GM12878 (cell line): ENCODE data around the gene SYNDIG1. TPM values are rescaled to one million over a fixed set of nuclear protein-coding genes. Genes with fewer than 3 reads are reported as not detected.

Experiments used
- ATAC-seq: fragments of 200-7000 bp; cut with Tn5 transposase; 3 replicates; pipeline ENCODE4 v1.9.1; 2020; ENCODE audit warnings: mild to moderate bottlenecking, moderate library complexity
- BruUV-seq: library from RNA; stranded (reverse); fragments of 400-500 nt; replicated peaks from 2 replicates; lab custom pipeline; 2021; lab: Mats Ljungman, UMichigan
- CTCF ChIA-PET: fragments of 300-600 bp; sonication (Branson Sonifier 250); formaldehyde crosslinking; extraction: SDS; loops from one replicate; lab custom pipeline; 2021; ENCODE audit warnings: inconsistent platforms; lab: Yijun Ruan, JAX
- POLR2A ChIA-PET: fragments of 350-600 bp; formaldehyde crosslinking; extraction: SDS; loops from one replicate; lab custom pipeline; 2021; ENCODE audit warnings: inconsistent platforms; lab: Charles Lee
- RAD21 ChIA-PET: fragments of 300-600 bp; sonication (Branson Sonifier 250); formaldehyde crosslinking; loops from one replicate; lab custom pipeline; 2023; ENCODE audit warnings: antibody characterized with exemption; ENCODE audit not compliant: unreplicated experiment; lab: Charles Lee
- SMC1A ChIA-PET: fragments of 300-600 bp; sonication (Branson Sonifier 250); formaldehyde crosslinking; loops from one replicate; lab custom pipeline; 2023; ENCODE audit not compliant: unreplicated experiment, uncharacterized antibody; lab: Charles Lee
- DNase-seq: peaks from one replicate; pipeline ENCODE4 v3.0.0-alpha.2; 2011; ENCODE audit warnings: low read depth, low spot score
- FAIRE-seq: peaks from 3 replicates; lab custom pipeline; 2011; peaks lifted over from hg19 to GRCh38; lab: Jason Lieb, UNC
- H2AFZ ChIP-seq: 2 replicates; pipeline ENCODE4 v1.6.0; 2011; ENCODE audit warnings: low read depth, low read length, control low read depth; ENCODE audit not compliant: control insufficient read depth
- H3K27ac ChIP-seq: 2 replicates; pipeline ENCODE4 v1.5.1; 2011; ENCODE audit warnings: control low read depth; ENCODE audit not compliant: control insufficient read depth, insufficient read depth
- H3K27me3 ChIP-seq, 2 experiments: replicated peaks in 1 of 2; 2 replicates each; pipeline versions ENCODE4 v1.6.0 to v1.6.1; 2011; ENCODE audit warnings: low read length in 1 of 2; ENCODE audit not compliant: control insufficient read depth in 2 of 2, insufficient read depth in 2 of 2
- H3K36me3 ChIP-seq, 2 experiments: 2 replicates each; pipeline ENCODE4 v1.5.1; 2011; ENCODE audit warnings: low read length in 1 of 2; ENCODE audit not compliant: control insufficient read depth in 2 of 2, insufficient read depth in 2 of 2
- H3K4me1 ChIP-seq: 2 replicates; pipeline ENCODE4 v1.6.1; 2011; ENCODE audit warnings: mild to moderate bottlenecking, low read length, moderate library complexity, mixed read lengths; ENCODE audit not compliant: control insufficient read depth, insufficient read depth
- H3K4me2 ChIP-seq: 2 replicates; pipeline ENCODE4 v1.6.0; 2011; ENCODE audit warnings: control low read depth; ENCODE audit not compliant: control insufficient read depth, insufficient read depth
- H3K4me3 ChIP-seq: fragments of 200-600 bp; sonication (generic); 2 replicates; pipeline ENCODE4 v1.5.1; 2016
- H3K79me2 ChIP-seq: 2 replicates; pipeline ENCODE4 v1.6.0; 2011; ENCODE audit warnings: low read length; ENCODE audit not compliant: control insufficient read depth, insufficient read depth
- H3K9ac ChIP-seq: 2 replicates; pipeline ENCODE4 v1.8.0; 2011; ENCODE audit warnings: low read length, control low read depth, mixed read lengths; ENCODE audit not compliant: control insufficient read depth, insufficient read depth
- H3K9me3 ChIP-seq: replicated peaks from 3 replicates; pipeline ENCODE4 v1.5.1; 2011; ENCODE audit warnings: mild to moderate bottlenecking, low read length; ENCODE audit not compliant: control insufficient read depth, insufficient read depth
- H4K20me1 ChIP-seq: 2 replicates; pipeline ENCODE4 v1.6.0; 2011; ENCODE audit not compliant: control insufficient read depth, insufficient read depth
- ATF2 ChIP-seq: IDR thresholded peaks from 2 replicates; pipeline ENCODE4 v1.6.1; 2012; ENCODE audit warnings: low read length, inconsistent platforms
- ATF7 ChIP-seq: fragments of 450-650 bp; IDR thresholded peaks from 2 replicates; pipeline ENCODE4 v1.6.1; 2016; ENCODE audit warnings: low read depth, mild to moderate bottlenecking
- CBX5 ChIP-seq: sonication (generic); IDR thresholded peaks from 2 replicates; pipeline ENCODE4 v1.6.1; 2016; ENCODE audit warnings: low read depth, moderate library complexity, mild to moderate bottlenecking, inconsistent platforms
- CEBPB ChIP-seq, 2 experiments: fragments of 150-350 bp in 1 of 2; IDR thresholded peaks; 2 replicates each; pipeline ENCODE4 v1.6.1; 2012 to 2014; ENCODE audit warnings: low read depth in 2 of 2, low read length in 2 of 2, borderline replicate concordance in 1 of 2, inconsistent platforms in 1 of 2
- CHD1 ChIP-seq: IDR thresholded peaks from 2 replicates; pipeline ENCODE4 v1.6.1; 2012; ENCODE audit warnings: low read depth, low read length, improper control_type of control experiment
- EED ChIP-seq: sonication (generic); IDR thresholded peaks from 2 replicates; pipeline ENCODE4 v1.6.1; 2016; ENCODE audit warnings: antibody characterized with exemption, low read depth
- ESRRA ChIP-seq: IDR thresholded peaks from 2 replicates; pipeline ENCODE4 v1.6.1; 2012; ENCODE audit warnings: mild to moderate bottlenecking, low read length, improper control_type of control experiment
- MAX ChIP-seq: IDR thresholded peaks from 2 replicates; pipeline ENCODE4 v1.6.1; 2012; ENCODE audit warnings: low read depth, low read length, improper control_type of control experiment
- MEF2A ChIP-seq: IDR thresholded peaks from 2 replicates; pipeline ENCODE4 v1.6.1; 2011; ENCODE audit warnings: low read depth, mild to moderate bottlenecking, low read length, moderate library complexity; ENCODE audit not compliant: insufficient read depth
- MTA2 ChIP-seq: fragments of 450-650 bp; IDR thresholded peaks from 2 replicates; pipeline ENCODE4 v1.6.1; 2016; ENCODE audit warnings: low read depth, mild to moderate bottlenecking, moderate library complexity
- NFYB ChIP-seq: IDR thresholded peaks from 2 replicates; pipeline ENCODE4 v1.6.1; 2011; ENCODE audit warnings: low read depth, mild to moderate bottlenecking, low read length, improper control_type of control experiment, moderate library complexity; ENCODE audit not compliant: insufficient read depth
- POLR2A ChIP-seq: IDR thresholded peaks from 2 replicates; pipeline ENCODE4 v1.6.1; 2011; ENCODE audit warnings: low read depth, mild to moderate bottlenecking, low read length
- SREBF1 ChIP-seq: IDR thresholded peaks from 2 replicates; pipeline ENCODE4 v1.6.1; 2012; ENCODE audit warnings: mild to moderate bottlenecking, low read length
- TARDBP ChIP-seq: IDR thresholded peaks from 2 replicates; pipeline ENCODE4 v1.6.1; 2016; ENCODE audit warnings: borderline replicate concordance
- ZNF207 ChIP-seq: fragments of 450-650 bp; IDR thresholded peaks from 2 replicates; pipeline ENCODE4 v1.6.1; 2014; ENCODE audit warnings: antibody characterized with exemption, mild to moderate bottlenecking, borderline replicate concordance
- ZNF274 ChIP-seq: IDR thresholded peaks from one replicate; pipeline ENCODE4 v1.8.0; 2011; ENCODE audit not compliant: insufficient read length, insufficient read depth
- ZNF384 ChIP-seq: IDR thresholded peaks from 2 replicates; pipeline ENCODE4 v1.6.1; 2012; ENCODE audit warnings: low read depth, mild to moderate bottlenecking, low read length, improper control_type of control experiment, borderline replicate concordance
- WGBS: methylation state at CpG from one replicate; pipeline ENCODE4 v1.1.6; 2016; ENCODE audit warnings: low lambda C conversion rate; ENCODE audit not compliant: insufficient replicate concordance, insufficient coverage; ENCODE audit errors: missing lambda C conversion rate; 5-methylcytosine and 5-hydroxymethylcytosine counted together
- in situ Hi-C: fragments of 300-500 bp; cut with MboI; formaldehyde crosslinking; loops from 9 replicates; pipeline ENCODE4 v1.14.3; 2018; ENCODE audit warnings: mixed read lengths
- intact Hi-C: fragments of 100-400 bp; cut with micrococcal nuclease; formaldehyde crosslinking; loops from one replicate; pipeline ENCODE4 v1.14.2; 2022; ENCODE audit not compliant: unreplicated experiment
- polyA plus RNA-seq, 11 experiments: library from polyadenylated mRNA; depleted of rRNA in 4 of 11; unstranded in 6 of 11; stranded (reverse) in 5 of 11; fragments of >200 nt; fragmentation: Nextera tagmentation in 4 of 11; fragmentation: Illumina TruSeq in 1 of 11; extraction: Ambion mirVana in 4 of 11; extraction: Trizol in 1 of 11; gene quantifications; 1 replicate in 1 of 11; 2 replicates in 10 of 11; pipeline versions ENCODE4 v1.2.1 to v1.2.3, GENCODE V29; 2011 to 2016; ENCODE audit warnings: inconsistent platforms in 2 of 11, missing spikeins in 2 of 11, low read depth in 1 of 11
- total RNA-seq, 4 experiments: library from RNA; depleted of rRNA in 3 of 4; stranded (reverse); fragments of >200 nt in 3 of 4; fragmentation: Illumina TruSeq in 1 of 4; extraction: Trizol in 1 of 4; gene quantifications; 2 replicates each; pipeline versions ENCODE4 v1.2.1 to v1.2.3, GENCODE V29; 2013 to 2021

The SYNDIG1 gene
- total and polyA plus RNA-seq, 10 of the 15 experiments (the other 5 are each of a cell fraction or from before 2014, with no cell fraction given): not detected

GRCh38 chr20:24480509-24480908 is 11.1 kb downstream of the SYNDIG1 start:
- no TSS peak for BruUV-seq
- Histone ChIP-seq H3K4me2 (no peak overlapping the region), H2AFZ (no peak overlapping the region), H3K27ac (no peak overlapping the region), H3K27me3 (peaks cover 0 to 2% of the 10 kb centered on the region in 2 experiments; a peak in 1 of 4 replicates), H3K4me1 (no peaks in the 10 kb centered on the region), H3K36me3 (no peaks in the 10 kb centered on the region), H3K79me2 (no peaks in the 10 kb centered on the region), H4K20me1 (no peaks in the 10 kb centered on the region), H3K9ac (no peak overlapping the region), H3K9me3 (no peaks in the 10 kb centered on the region), H3K4me3 (no peak overlapping the region)
- intact Hi-C loops: no loop called here
- 21% methylated on average over 4 of the region's 4 CpGs for WGBS
- FAIRE-seq: no peak
- in situ Hi-C loops: no loop called here
- ChIA-PET POLR2A (no interaction called here), CTCF (no interaction called here), RAD21 (no interaction called here), SMC1A (no interaction called here)
- ATAC-seq: no peak
- DNase-seq: no peak
- no peak for TF ChIP-seq EED
- no peak for TF ChIP-seq ESRRA
- no peak for TF ChIP-seq ATF7
- no peak for TF ChIP-seq MEF2A
- TF ChIP-seq ZNF384: no peak
- TF ChIP-seq NFYB: no peak
- no peak for TF ChIP-seq MAX
- TF ChIP-seq TARDBP: no peak
- no peak for TF ChIP-seq SREBF1
- no peak for TF ChIP-seq ATF2
- TF ChIP-seq CBX5: no peak
- no peak for TF ChIP-seq CEBPB (IDR thresholded peaks at IDR 0.05; ENCODE audit: borderline replicate concordance in 1 of 2, low read depth in 2 of 2, low read length in 2 of 2)
- TF ChIP-seq CHD1: no peak
- no peak for TF ChIP-seq POLR2A
- no peak for TF ChIP-seq MTA2
- no peak for TF ChIP-seq ZNF207
- TF ChIP-seq ZNF274: no peak
